Retina (tissue), 1 donor: ENCODE measurements around the gene GTPBP3.

Experiments used
- DNase-seq: peaks from one replicate; pipeline ENCODE4 v3.0.0-alpha.2; 2016

Gene GTPBP3

DNA sequence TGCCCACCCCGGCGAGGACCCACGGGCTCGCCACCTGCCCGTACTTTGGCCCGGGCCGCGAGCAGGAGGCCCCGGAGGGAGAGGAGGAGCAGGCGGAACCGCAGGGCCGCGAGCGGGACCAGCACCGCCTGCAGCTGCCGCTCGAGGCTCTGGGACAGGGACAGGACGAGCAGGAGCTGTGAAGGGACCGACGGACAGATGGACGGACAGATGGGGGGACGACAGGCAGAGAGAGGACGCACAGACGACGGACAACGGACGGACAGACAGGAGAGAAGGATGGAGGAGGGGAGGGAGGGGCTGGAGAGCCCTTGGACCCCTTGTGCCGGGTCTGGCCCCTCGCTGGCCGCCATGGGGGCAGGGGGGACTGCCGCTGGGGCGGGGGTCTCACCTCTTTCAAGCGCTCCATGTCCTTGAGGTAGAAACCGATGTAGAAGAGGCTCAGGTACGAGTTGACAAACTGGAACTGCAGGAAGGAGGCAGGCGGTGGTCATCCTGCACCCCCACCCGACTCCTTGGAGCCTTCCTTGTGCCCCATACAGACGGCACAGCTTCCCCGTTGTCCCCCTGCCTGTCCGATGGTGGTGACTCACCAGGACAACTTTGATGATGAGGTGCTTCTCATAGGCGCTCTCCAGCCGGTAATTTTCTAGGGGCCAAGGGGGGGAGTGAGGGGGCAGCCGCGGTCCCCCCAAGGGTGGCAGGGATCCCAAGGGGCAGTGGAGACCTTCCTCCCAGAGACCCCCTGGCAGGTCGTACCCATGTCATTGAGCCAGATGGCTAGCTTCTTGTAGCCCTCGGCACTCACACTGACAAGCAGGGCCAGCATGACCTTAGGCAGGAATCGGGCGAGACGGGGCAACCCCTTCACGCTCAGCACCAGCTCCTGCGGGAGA, 7.7 kb upstream of the GTPBP3 start:
- DNase-seq: no peak

GRCh38 chr19:17330262-17331044, 6.9 kb upstream of the GTPBP3 start:
- no peak for DNase-seq

DNA sequence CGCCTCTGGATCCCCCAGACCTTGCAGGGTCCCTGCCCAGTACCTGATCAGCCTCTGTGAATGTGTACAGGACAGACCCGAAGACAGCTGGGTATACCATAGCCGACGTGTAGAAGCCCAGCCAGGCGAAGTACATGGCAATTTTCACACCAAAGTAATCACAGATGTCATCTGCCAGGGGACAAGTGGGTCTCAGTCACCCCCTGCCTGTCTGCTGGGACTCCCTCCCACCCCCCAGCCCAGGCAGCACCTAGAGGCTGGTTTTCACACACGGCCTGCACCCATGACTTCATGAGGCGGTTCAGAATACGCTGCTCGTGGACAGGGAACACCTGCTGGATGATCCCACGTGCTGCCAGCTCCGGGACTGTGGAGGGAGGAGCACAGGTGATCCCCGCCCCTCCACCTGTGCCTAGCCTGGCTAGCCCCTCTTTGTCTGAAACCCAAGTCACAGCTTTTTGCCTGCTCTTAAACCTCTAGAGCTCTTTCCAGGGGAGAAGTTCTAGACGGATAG, 6.3 kb upstream of the GTPBP3 start:
- no peak for DNase-seq

- DNase-seq: no peak
Measured at GRCh38 chr19:17332360-17332676, 5.0 kb upstream of the GTPBP3 start.

- peak; percentile 37 for DNase-seq
Measured at GRCh38 chr19:17332677-17333581, 4.4 kb upstream of the GTPBP3 start.

DNA sequence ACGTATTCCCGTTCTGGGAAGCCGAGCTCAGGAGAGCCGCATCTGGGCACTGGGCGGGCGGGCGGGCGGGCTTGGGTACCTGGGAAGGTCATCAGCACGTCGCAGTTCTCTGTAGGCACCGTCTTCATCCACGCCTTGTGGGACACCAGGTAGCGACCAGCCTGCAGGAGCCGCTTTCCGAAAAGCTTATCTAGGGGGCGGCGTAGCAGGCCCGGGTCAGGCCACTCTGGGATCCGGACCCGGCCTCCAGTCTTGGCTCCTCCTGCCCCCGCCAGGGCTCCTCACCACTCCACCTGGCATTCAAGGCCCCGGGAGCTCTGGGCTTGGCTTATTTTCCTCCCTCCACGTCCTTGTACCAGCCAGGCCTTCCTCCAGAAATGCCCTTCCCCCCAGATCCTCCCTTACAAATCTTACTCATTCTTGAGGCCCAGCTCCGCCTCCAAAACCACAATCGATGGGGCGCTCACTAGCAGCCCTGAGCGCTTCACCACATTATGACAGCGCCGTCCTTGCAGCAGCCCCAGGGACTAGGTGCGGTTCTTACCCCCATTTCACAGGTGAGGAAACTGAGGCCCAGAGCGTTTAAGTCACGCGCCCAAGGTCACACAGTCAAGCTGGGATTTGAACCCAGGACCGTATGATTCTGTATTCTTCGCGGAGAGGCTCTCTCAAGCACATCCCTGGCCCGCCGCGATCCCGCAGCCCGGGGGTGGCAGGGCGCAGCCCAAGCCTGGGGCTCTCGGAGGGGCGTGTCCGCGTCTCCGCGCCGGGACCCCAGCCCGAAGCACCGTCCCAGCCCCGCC, 3.5 kb upstream of the GTPBP3 start:
- no peak for DNase-seq

DNA sequence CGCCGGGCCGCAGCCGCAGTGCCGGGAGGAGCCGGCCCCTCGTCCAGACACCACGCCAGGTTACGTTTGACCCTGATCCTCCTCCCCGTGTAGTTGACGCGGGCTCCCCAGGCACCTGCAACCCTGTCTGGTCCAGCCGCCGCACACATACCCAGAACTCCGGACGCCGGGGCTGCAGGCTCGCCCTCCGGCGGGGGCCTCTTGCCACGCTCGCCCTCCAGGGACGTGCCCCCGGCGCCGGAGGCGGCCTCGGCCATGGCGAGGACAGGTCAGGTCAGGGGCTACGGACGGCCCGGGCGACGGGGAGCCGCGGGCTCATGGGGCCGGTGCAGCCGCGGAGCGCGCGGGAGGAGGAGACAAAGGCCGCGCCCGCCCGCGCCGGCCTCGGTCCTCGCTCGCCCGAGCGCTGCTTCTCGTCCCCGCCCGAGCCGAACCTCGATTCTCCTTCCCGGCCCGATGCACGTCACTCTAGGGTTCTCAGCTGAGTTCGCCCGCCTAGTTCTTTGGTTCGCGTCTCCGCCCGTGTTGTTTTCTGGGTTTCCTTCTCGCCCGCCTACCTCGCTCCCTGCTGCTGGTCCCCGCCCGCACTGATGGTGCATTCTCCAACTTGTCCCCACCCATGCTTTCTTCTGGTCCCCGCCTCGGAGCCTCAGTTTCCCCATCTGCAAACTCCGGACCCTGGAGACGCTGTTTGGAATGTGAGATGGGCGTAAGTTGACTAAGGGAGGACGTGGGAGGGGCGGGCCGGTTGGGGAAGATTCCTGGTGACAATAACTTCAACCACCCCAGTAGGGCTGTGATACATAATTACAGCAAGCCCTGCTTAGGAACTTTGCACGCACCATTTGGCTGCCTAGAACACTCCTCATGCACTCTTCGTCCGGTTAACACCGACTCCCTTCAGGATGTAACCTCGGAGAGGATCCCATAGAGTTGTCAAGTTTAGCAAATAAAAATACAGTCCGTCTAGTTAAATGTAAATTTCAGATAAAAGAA, 2.6 kb upstream of the GTPBP3 start, which contains the start of gene ANO8:
Gene ANO8 (minus strand): TSS at position 442 of the 996 bp plus-strand sequence. CDS start 185 bp downstream, at position 257.
- DNase-seq: peak; percentile 96

GRCh38 chr19:17335575-17335974, 1.8 kb upstream of the GTPBP3 start:
- DNase-seq: no peak

GRCh38 chr19:17337675-17338432, 501 bp downstream of the GTPBP3 start:
- DNase-seq: no peak

DNA sequence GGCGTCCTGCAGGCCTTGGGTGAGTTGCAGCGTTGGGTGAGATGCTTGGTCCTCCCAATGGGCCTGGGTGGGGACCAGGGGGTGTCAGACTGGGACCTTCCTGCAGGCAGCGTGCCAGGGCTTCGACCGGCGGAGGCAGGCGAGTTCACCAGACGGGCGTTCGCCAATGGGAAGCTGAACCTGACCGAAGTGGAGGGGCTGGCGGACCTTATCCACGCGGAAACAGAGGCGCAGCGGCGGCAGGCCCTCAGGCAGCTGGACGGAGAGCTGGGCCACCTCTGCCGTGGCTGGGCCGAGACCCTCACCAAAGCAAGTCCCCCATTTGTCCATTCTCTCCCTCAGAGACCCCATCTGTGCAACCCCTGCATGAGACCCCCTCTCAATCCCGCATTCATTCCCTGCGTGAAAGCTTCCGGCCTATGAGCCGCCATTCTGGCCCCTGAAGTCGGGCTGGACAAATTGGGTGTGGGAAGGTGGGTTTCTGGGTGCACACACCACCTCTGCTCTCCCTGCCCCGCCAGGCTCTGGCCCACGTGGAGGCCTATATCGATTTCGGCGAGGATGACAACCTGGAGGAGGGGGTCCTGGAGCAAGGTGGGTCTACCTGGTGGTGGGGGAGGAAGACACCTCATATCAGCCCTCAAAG, 1.2 kb downstream of the GTPBP3 start:
- DNase-seq: no peak

DNA sequence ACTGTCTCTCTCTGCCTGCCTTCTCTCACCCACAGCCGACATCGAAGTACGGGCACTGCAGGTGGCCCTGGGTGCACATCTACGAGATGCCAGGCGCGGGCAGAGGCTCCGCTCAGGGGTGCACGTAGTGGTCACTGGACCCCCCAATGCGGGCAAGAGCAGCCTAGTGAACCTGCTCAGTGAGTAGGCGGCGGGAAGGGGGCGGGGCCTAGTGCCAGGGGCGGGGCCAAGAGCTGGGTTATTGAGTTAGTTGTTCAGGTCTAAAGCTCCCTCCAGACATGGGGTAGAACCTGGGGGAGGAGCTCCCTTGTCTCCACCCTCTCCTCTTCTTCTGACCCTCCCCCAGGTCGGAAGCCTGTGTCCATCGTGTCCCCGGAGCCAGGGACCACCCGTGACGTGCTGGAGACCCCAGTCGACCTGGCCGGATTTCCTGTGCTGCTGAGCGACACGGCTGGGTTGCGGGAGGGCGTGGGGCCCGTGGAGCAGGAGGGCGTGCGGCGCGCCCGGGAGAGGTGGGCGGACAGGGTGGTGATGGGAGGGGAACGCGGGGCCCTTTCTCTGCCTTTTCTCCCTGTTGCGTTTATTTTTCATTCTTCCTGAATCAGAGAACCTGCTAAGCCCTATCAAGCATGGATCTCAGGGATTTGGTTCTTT, 1.9 kb downstream of the GTPBP3 start:
- no peak for DNase-seq

- no peak for DNase-seq
Measured at GRCh38 chr19:17340302-17340870, 3.0 kb downstream of the GTPBP3 start.

DNA sequence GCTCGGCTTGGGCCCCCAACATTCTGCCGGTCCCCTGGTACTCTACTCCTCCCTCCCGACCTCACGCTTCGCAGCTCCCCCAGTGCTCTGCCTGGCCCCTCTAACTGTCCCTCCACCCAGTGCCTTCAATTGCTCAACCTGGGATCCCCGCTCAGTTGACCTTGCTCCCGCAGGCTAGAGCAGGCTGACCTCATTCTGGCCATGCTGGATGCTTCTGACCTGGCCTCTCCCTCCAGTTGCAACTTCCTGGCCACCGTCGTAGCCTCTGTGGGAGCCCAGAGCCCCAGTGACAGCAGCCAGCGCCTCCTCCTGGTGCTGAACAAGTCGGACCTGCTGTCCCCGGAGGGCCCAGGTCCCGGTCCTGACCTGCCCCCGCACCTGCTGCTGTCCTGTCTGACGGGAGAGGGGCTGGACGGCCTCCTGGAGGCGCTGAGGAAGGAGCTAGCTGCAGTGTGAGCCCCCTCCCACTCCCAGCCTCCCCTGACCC, 3.6 kb downstream of the GTPBP3 start:
- no peak for DNase-seq

DNA sequence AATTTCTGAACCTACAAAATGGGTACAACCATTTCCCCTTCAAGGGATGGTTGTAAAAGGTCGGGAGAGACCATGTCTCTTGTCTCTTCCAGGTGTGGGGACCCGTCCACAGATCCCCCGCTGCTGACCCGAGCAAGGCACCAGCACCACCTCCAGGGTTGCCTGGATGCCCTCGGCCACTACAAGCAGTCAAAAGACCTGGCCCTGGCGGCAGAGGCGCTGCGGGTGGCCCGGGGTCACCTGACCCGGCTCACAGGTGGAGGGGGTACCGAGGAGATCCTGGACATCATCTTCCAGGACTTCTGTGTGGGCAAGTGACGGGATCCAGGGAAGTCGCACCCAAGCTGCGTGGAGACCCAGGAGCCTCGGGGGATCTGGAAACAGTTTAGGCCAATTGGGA, 4.0 kb downstream of the GTPBP3 start:
- no peak for DNase-seq

DNA sequence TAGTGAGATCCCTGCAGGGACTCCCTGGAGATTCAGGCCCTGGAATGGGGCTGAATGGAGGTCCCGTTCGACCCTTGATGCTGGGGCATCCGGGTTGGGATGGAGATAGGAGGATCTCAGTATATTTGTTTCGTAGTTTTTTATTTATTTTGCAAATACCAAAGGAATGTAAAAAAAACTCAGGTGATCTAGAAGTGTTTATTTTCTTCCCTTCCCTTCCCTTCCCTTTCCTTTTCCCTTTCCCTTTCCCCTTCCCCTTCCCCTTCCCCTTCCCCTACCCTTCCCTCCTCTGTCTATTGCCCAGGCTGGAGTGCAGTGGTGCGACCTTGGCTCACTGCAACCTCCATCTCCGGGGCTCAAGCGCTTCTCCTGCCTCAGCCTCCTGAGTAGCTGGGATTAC, 4.5 kb downstream of the GTPBP3 start:
- no peak for DNase-seq

GRCh38 chr19:17346109-17346671, 8.8 kb downstream of the GTPBP3 start:
- peak; percentile 88 for DNase-seq

GRCh38 chr19:17347361-17347760, 10.0 kb downstream of the GTPBP3 start:
- DNase-seq: no peak

- DNase-seq: no peak
Measured at GRCh38 chr19:17347877-17348276, 10.5 kb downstream of the GTPBP3 start.
